WI38 (cell line): ENCODE results near the gene TIMM10B.
"Not testable (repeated sequence)": the region's sequence is repeated elsewhere in the genome, so short reads cannot be mapped to it uniquely, and the experiment has no call there.

ENCODE experiments used
- H3K4me3 ChIP-seq: 2 replicates; pipeline ENCODE4 v1.5.1; 2011; ENCODE audit warnings: low read depth, mild to moderate bottlenecking, control low read depth, low read length
- TF ChIP-seq, protein P1 (sequence below): IDR thresholded peaks from 2 replicates; pipeline ENCODE4 v1.5.1; 2012; ENCODE audit warnings: low read depth, mild to moderate bottlenecking, control low read depth, low read length

Gene TIMM10B

GRCh38 chr11:6504166-6504565 is 22.9 kb downstream of the TIMM10B start:
- H3K4me3 ChIP-seq: no peak overlapping the region
- TF ChIP-seq, protein P1, sequence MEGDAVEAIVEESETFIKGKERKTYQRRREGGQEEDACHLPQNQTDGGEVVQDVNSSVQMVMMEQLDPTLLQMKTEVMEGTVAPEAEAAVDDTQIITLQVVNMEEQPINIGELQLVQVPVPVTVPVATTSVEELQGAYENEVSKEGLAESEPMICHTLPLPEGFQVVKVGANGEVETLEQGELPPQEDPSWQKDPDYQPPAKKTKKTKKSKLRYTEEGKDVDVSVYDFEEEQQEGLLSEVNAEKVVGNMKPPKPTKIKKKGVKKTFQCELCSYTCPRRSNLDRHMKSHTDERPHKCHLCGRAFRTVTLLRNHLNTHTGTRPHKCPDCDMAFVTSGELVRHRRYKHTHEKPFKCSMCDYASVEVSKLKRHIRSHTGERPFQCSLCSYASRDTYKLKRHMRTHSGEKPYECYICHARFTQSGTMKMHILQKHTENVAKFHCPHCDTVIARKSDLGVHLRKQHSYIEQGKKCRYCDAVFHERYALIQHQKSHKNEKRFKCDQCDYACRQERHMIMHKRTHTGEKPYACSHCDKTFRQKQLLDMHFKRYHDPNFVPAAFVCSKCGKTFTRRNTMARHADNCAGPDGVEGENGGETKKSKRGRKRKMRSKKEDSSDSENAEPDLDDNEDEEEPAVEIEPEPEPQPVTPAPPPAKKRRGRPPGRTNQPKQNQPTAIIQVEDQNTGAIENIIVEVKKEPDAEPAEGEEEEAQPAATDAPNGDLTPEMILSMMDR: no peak

DNA sequence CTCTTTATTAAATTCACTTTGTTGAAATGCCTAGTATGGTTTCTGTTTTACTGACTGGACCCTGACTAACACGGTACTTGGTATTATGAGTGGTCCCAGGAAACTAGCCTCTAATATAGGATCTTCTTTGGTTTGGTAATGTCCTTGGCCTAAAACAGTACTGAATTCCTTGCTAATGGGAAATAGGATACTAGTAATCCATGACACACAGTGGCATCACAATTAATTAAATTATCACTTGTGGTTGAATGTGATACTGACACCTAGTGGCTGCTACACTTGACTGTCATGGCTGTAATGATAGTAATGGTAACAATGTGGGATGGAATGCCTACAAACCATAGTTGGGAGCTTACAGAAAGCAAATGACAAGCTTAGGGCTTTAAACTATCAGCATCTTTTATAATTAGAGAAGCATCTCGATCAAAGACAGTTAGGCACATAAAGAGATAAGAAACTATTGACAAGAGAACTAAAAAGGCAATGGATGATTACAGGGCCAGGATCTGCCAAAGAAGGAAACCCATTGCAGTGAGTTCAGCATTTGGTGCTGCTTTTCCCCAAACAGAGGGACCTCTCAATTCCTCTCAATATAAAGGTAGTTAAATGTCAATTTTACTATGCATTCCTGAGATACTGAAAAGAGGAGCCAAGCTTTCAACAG is 24.4 kb downstream of the TIMM10B start:
- H3K4me3 ChIP-seq: no peak overlapping the region
- TF ChIP-seq, protein P1: peak; percentile 39; the same call in 1 of the 2 replicates

DNA sequence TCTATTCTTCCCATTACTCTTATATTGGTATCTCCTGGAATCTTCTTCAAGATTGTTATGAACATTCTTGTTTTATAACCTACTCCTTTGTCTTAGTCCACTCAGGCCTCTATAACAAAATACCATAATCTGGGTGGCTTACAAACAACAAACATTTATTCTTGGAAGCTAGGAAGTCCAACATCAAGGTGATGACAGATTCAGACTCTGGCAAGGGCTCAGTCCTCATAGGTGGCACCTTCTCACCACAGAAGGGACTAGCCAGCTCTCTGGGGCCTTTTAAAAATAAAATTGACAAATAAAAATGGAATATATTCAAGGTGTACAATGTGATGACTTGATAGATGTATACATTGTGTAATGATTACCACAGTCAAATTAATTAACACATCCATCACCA is 35.6 kb downstream of the TIMM10B start:
- H3K4me3 ChIP-seq: no peak overlapping the region
- TF ChIP-seq, protein P1: no peak

DNA sequence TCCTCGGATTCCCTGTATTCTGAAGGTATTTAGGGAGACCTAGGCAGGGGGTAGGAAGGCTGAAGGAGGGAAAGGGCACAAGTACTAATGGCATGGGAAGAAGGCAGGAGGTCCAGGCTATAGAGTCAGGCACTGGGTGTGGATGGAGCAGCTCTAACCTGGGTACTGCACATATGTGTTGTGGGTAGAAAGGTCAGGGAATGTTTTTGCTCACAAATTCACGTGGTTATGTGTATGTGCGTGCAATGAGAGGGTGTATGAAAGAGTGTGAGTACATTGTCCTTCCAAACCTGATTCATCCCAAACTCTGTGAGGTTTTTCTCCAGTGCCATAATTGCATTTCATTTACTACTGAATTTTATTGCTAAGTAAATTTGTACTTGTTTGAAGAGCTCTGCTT is 39.0 kb downstream of the TIMM10B start:
- TF ChIP-seq, protein P1: no peak
- no peak overlapping the region for H3K4me3 ChIP-seq

GRCh38 chr11:6521946-6522345 is 40.6 kb downstream of the TIMM10B start:
- H3K4me3 ChIP-seq: not testable (repeated sequence)

DNA sequence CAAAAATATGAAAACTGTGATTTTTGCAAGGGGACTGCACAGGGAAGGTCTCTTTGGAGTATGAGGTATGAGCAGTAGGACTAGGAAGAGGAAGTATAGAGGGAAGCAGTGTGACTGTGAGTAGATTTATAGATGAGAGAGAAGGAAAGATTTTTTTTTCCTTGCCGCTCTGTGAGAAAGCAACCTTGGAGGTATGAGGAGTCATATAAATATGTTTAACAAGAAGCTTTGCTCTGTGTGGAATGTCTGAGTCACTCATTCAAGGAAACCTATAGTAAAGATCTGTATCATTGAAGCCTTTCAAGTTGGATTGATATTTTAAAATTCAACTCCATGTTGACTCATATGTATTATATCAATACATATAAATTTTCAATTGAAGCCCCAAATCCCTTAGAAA is 42.0 kb downstream of the TIMM10B start:
- TF ChIP-seq, protein P1: no peak
- no peak overlapping the region for H3K4me3 ChIP-seq

DNA sequence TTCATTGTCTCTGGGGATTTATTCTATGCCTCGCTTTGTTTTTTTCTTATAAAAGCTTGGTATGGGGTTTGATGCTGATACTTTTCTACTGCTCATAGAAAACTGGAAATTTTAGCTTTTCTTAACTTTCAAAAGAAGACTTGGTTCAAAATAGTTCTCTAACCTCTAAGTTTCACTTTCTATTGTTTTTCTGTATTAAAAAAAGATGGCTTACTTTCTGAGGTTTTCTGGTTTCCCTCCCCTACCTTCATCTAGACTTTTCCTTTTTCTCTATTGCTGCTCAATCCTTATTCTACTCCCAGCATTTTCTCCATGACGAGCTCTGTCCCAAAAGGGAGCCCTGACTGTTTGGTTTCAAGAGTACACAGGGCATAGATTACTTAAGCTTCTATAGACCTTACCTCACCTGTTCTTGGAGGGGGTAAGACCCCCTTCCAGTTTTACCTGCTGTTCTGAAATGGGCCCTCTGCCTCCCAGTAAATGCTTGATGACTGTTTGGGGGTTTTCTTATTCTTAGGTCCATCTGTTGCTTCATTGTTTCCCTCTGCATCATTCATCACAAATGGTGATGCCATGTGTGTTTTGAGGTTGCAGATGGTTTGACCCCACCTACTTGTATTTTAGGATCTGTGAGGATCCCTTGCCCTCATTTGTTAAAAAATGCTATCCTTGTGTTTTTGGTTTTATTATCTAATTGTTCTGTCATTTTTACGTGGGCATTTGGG is 45.3 kb downstream of the TIMM10B start:
- TF ChIP-seq, protein P1: no peak
- no peak overlapping the region for H3K4me3 ChIP-seq
